Hematopoietic multipotent progenitor cell treated with erythropoietin and hydrocortisone succinate and interleukin-3 and kit ligand, for 6 days (in vitro differentiated cells): ENCODE results near the gene FAU.
"Not testable (repeated sequence)": the region's sequence is repeated elsewhere in the genome, so short reads cannot be mapped to it uniquely, and the experiment has no call there.

Source experiments
- DNase-seq: peaks from one replicate; pipeline ENCODE4 v3.0.0-alpha.2; 2015

FAU gene

GRCh38 chr11:65121865-65122696, at the start of gene FAU, which contains the start of gene MRPL49:
Gene FAU (minus strand): TSS chr11:65122134. CDS start chr11:65121813, 321 bp downstream.
Gene MRPL49 (plus strand): TSS chr11:65122321. CDS start chr11:65122347, 26 bp downstream.
- peak; percentile 100 for DNase-seq

- peak; percentile 67 for DNase-seq
These were observed 48.2 kb upstream of the FAU start, which contains the start of gene SPDYC for GRCh38 chr11:65170058-65170534. Gene SPDYC (plus strand): TSS chr11:65170233. CDS start chr11:65171358, 1,125 bp downstream.

GRCh38 chr11:65169164-65169641, 47.3 kb upstream of the FAU start:
- peak; percentile 97 for DNase-seq

GRCh38 chr11:65167656-65168055, 45.7 kb upstream of the FAU start:
- no peak for DNase-seq

GRCh38 chr11:65166893-65167292, 45.0 kb upstream of the FAU start:
- DNase-seq: no peak

- DNase-seq: no peak
These were observed 43.7 kb upstream of the FAU start for GRCh38 chr11:65165410-65166317.

- no peak for DNase-seq
These were observed 41.8 kb upstream of the FAU start for GRCh38 chr11:65163684-65164083.

- no peak for DNase-seq
These were observed 38.7 kb upstream of the FAU start for GRCh38 chr11:65160643-65161042.

- DNase-seq: no peak
These were observed 37.1 kb upstream of the FAU start for GRCh38 chr11:65159012-65159411.

- no peak for DNase-seq
These were observed 35.4 kb upstream of the FAU start for GRCh38 chr11:65157336-65157735.

GRCh38 chr11:65156926-65157325, 35.0 kb upstream of the FAU start:
- DNase-seq: no peak

GRCh38 chr11:65156256-65156655, 34.3 kb upstream of the FAU start:
- DNase-seq: no peak

GRCh38 chr11:65152122-65152521, 30.2 kb upstream of the FAU start:
- DNase-seq: no peak

- no peak for DNase-seq
These were observed 29.5 kb upstream of the FAU start for GRCh38 chr11:65151331-65151899.

- DNase-seq: peak; percentile 98
These were observed 28.8 kb upstream of the FAU start for GRCh38 chr11:65150509-65151299.

- DNase-seq: not testable (repeated sequence)
These were observed 28.2 kb upstream of the FAU start for GRCh38 chr11:65150131-65150508.

- DNase-seq: no peak
These were observed 26.7 kb upstream of the FAU start for GRCh38 chr11:65148657-65149056.

GRCh38 chr11:65147352-65148075, 25.6 kb upstream of the FAU start:
- no peak for DNase-seq

- DNase-seq: no peak
These were observed 20.1 kb upstream of the FAU start for GRCh38 chr11:65141896-65142494.

GRCh38 chr11:65136515-65137096, 14.7 kb upstream of the FAU start:
- DNase-seq: no peak
